Activated naive CD4-positive, alpha-beta T cell treated with anti-CD3 and anti-CD28 coated beads for 36 hours (primary cell): Measurements from ENCODE around the gene SLC2A1. TPM values are rescaled to one million over a fixed set of nuclear protein-coding genes. Genes with fewer than 3 reads are reported as not detected.

Experiments used
- CTCF ChIA-PET: fragments of 350-600 bp; sonication (Branson Sonifier 250); formaldehyde crosslinking; loops from one replicate; lab custom pipeline; 2021; ENCODE audit warnings: antibody characterized with exemption; lab: Charles Lee
- DNase-seq: peaks from one replicate; pipeline ENCODE4 v3.0.0-alpha.2; 2020
- H3K27ac Mint-ChIP-seq: one replicate; pipeline ENCODE4 v1.8.0; 2021; ENCODE audit warnings: mild to moderate bottlenecking, mixed read lengths
- H3K27me3 Mint-ChIP-seq: one replicate; pipeline ENCODE4 v1.8.0; 2021; ENCODE audit warnings: low read depth, mixed read lengths
- H3K36me3 Mint-ChIP-seq: one replicate; pipeline ENCODE4 v1.8.0; 2021; ENCODE audit warnings: low read depth, mixed read lengths
- H3K4me1 Mint-ChIP-seq: one replicate; pipeline ENCODE4 v1.8.0; 2021; ENCODE audit warnings: low read depth, mixed read lengths
- H3K4me3 Mint-ChIP-seq: one replicate; pipeline ENCODE4 v1.8.0; 2021; ENCODE audit warnings: mild to moderate bottlenecking, moderate library complexity, mixed read lengths
- H3K9me3 Mint-ChIP-seq: one replicate; pipeline ENCODE4 v1.8.0; 2021; ENCODE audit warnings: mixed read lengths
- intact Hi-C: fragments of 100-400 bp; cut with micrococcal nuclease; formaldehyde crosslinking; loops from one replicate; pipeline ENCODE4 v1.15.1; 2023
- total RNA-seq, 2 experiments: library from RNA; stranded (reverse); gene quantifications; one replicate each; pipeline ENCODE4 v1.2.3, GENCODE V29; 2021

SLC2A1 gene
- total RNA-seq, 2 experiments from 2014 or later: 21.2 to 22.7 TPM

GRCh38 chr1:42962641-42963377 lies 4.1 kb upstream of the SLC2A1 start:
- no peaks in the 10 kb centered on the region for H3K9me3 Mint-ChIP-seq
- peaks cover 1% of the 10 kb centered on the region for H3K36me3 Mint-ChIP-seq
- CTCF ChIA-PET: interaction anchor here (1.3 kb wide), 1 partner anchor 40 kb away, joined by 3 read pairs; no protein-coding TSS in a partner anchor
- no peaks in the 10 kb centered on the region for H3K27me3 Mint-ChIP-seq
- H3K4me1 Mint-ChIP-seq: peaks cover 13% of the 10 kb centered on the region
- DNase-seq: peak; percentile 30
- H3K27ac Mint-ChIP-seq: no peak overlapping the region
- intact Hi-C loops: no loop called here
- H3K4me3 Mint-ChIP-seq: no peak overlapping the region

- H3K4me3 Mint-ChIP-seq: no peak overlapping the region
- H3K4me1 Mint-ChIP-seq: peaks cover 21% of the 10 kb centered on the region
- H3K27me3 Mint-ChIP-seq: no peaks in the 10 kb centered on the region
- DNase-seq: no peak
- H3K27ac Mint-ChIP-seq: no peak overlapping the region
- no peaks in the 10 kb centered on the region for H3K9me3 Mint-ChIP-seq
- CTCF ChIA-PET: interaction anchor here (1.7 kb wide), 1 partner anchor 112 kb away, joined by 6 read pairs; no protein-coding TSS in a partner anchor
- intact Hi-C loops: no loop called here
- H3K36me3 Mint-ChIP-seq: peaks cover 9% of the 10 kb centered on the region
Measured at GRCh38 chr1:42961312-42962091, 2.8 kb upstream of the SLC2A1 start.

- intact Hi-C loops: no loop called here
- Mint-ChIP-seq H3K4me1 (peaks cover 25% of the 10 kb centered on the region), H3K27me3 (no peaks in the 10 kb centered on the region), H3K36me3 (peaks cover 11% of the 10 kb centered on the region), H3K4me3 (no peak overlapping the region), H3K9me3 (no peaks in the 10 kb centered on the region), H3K27ac (no peak overlapping the region)
- CTCF ChIA-PET: interaction anchor here (1.4 to 1.7 kb wide), 2 partner anchors 38 to 112 kb away, joined by 4 to 6 read pairs; no protein-coding TSS in a partner anchor
- no peak for DNase-seq
Measured at GRCh38 chr1:42960566-42961311, 2.1 kb upstream of the SLC2A1 start.

GRCh38 chr1:42960122-42960390 lies 1.4 kb upstream of the SLC2A1 start:
- Mint-ChIP-seq H3K4me1 (peaks cover 31% of the 10 kb centered on the region), H3K27ac (no peak overlapping the region), H3K27me3 (no peaks in the 10 kb centered on the region), H3K4me3 (peak overlapping the region; percentile 2), H3K36me3 (peaks cover 15% of the 10 kb centered on the region), H3K9me3 (no peaks in the 10 kb centered on the region)
- intact Hi-C loops: no loop called here
- no peak for DNase-seq
- CTCF ChIA-PET: interaction anchor here (1.4 to 1.7 kb wide), 3 partner anchors 28 to 113 kb away, joined by 4 to 6 read pairs (median 4); no protein-coding TSS in a partner anchor

GRCh38 chr1:42957880-42958487 lies 684 bp downstream of the SLC2A1 start:
- peak; percentile 70 for DNase-seq
- Mint-ChIP-seq H3K36me3 (peaks cover 22% of the 10 kb centered on the region), H3K4me3 (peak overlapping the region; percentile 88), H3K27me3 (no peaks in the 10 kb centered on the region), H3K27ac (peak overlapping the region; percentile 87), H3K4me1 (peaks cover 45% of the 10 kb centered on the region), H3K9me3 (no peaks in the 10 kb centered on the region)
- intact Hi-C loops: loop anchor here (1.0 to 5.0 kb wide), 7 partner anchors 26 to 501 kb away; partner anchors contain the start of genes CFAP57, EBNA1BP2, ELOVL1 and PPCS
- CTCF ChIA-PET: no interaction called here

GRCh38 chr1:42957229-42957879 lies 1.3 kb downstream of the SLC2A1 start:
- Mint-ChIP-seq H3K27me3 (no peaks in the 10 kb centered on the region), H3K9me3 (no peaks in the 10 kb centered on the region), H3K4me1 (peaks cover 50% of the 10 kb centered on the region), H3K4me3 (peak overlapping the region; percentile 88), H3K36me3 (peaks cover 22% of the 10 kb centered on the region), H3K27ac (peak overlapping the region; percentile 87)
- CTCF ChIA-PET: interaction anchor here (0.7 to 1.5 kb wide), 3 partner anchors 13 to 26 kb away, joined by 3 to 4 read pairs (median 4); no protein-coding TSS in a partner anchor
- intact Hi-C loops: loop anchor here (5.0 kb wide), 2 partner anchors 110 to 410 kb away; partner anchors contain the start of genes ELOVL1 and ZNF691
- DNase-seq: no peak

- peaks cover 22% of the 10 kb centered on the region for H3K36me3 Mint-ChIP-seq
- H3K4me3 Mint-ChIP-seq: peak overlapping the region; percentile 88
- H3K27ac Mint-ChIP-seq: peak overlapping the region; percentile 87
- H3K4me1 Mint-ChIP-seq: peaks cover 56% of the 10 kb centered on the region
- intact Hi-C loops: loop anchor here (5.0 kb wide), 2 partner anchors 109 to 411 kb away; partner anchors contain the start of genes ELOVL1 and ZNF691
- CTCF ChIA-PET: interaction anchor here (0.7 to 1.5 kb wide), 3 partner anchors 12 to 25 kb away, joined by 3 to 4 read pairs (median 4); no protein-coding TSS in a partner anchor
- H3K9me3 Mint-ChIP-seq: no peaks in the 10 kb centered on the region
- no peaks in the 10 kb centered on the region for H3K27me3 Mint-ChIP-seq
- DNase-seq: no peak
Measured at GRCh38 chr1:42956739-42957138, 1.9 kb downstream of the SLC2A1 start.

GRCh38 chr1:42955311-42956063 lies 3.2 kb downstream of the SLC2A1 start:
- Mint-ChIP-seq H3K36me3 (peaks cover 28% of the 10 kb centered on the region), H3K27ac (peak overlapping the region; percentile 72), H3K9me3 (no peaks in the 10 kb centered on the region), H3K27me3 (no peaks in the 10 kb centered on the region), H3K4me3 (peak overlapping the region; percentile 19), H3K4me1 (peaks cover 62% of the 10 kb centered on the region)
- CTCF ChIA-PET: interaction anchor here (1.6 kb wide), 1 partner anchor 11 kb away, joined by 3 read pairs; no protein-coding TSS in a partner anchor
- intact Hi-C loops: loop anchor here (5.0 kb wide), 2 partner anchors 108 to 412 kb away; partner anchors contain the start of genes ELOVL1 and ZNF691
- no peak for DNase-seq

GRCh38 chr1:42953182-42954180 lies 5.2 kb downstream of the SLC2A1 start:
- Mint-ChIP-seq H3K9me3 (no peaks in the 10 kb centered on the region), H3K36me3 (peaks cover 33% of the 10 kb centered on the region), H3K27ac (peak overlapping the region; percentile 57), H3K27me3 (no peaks in the 10 kb centered on the region), H3K4me3 (no peak overlapping the region), H3K4me1 (peaks cover 75% of the 10 kb centered on the region)
- no peak for DNase-seq
- intact Hi-C loops: no loop called here
- CTCF ChIA-PET: interaction anchor here (0.5 to 1.6 kb wide), 5 partner anchors 9 to 187 kb away, joined by 3 to 5 read pairs (median 3); partner anchors contain the start of gene P3H1
